Vagina (tissue), 2 donors: ENCODE results near the gene AGK.

Source experiments
- CTCF ChIP-seq, 3 experiments: fragments of 450-650 bp in 2 of 3; fragments of 200-600 bp in 1 of 3; sonication (generic) in 1 of 3; IDR thresholded peaks; one replicate each; pipeline ENCODE4 v1.5.1; 2017 to 2019; ENCODE audit warnings: antibody characterized with exemption in 3 of 3, mild to moderate bottlenecking in 2 of 3, moderate library complexity in 2 of 3
- POLR2A ChIP-seq, 2 donors: fragments of 450-650 bp; IDR thresholded peaks; one replicate each; pipeline ENCODE4 v1.6.1; 2017; ENCODE audit warnings: antibody characterized with exemption in 2 of 2, mild to moderate bottlenecking in 2 of 2, moderate library complexity in 2 of 2
- POLR2AphosphoS5 ChIP-seq, 2 donors: sonication (generic); formaldehyde crosslinking; IDR thresholded peaks; one replicate each; pipeline ENCODE4 v1.9.0; 2017; ENCODE audit warnings: antibody characterized with exemption in 2 of 2, mild to moderate bottlenecking in 2 of 2, low read depth in 1 of 2; ENCODE audit not compliant: insufficient read depth in 1 of 2

DNA sequence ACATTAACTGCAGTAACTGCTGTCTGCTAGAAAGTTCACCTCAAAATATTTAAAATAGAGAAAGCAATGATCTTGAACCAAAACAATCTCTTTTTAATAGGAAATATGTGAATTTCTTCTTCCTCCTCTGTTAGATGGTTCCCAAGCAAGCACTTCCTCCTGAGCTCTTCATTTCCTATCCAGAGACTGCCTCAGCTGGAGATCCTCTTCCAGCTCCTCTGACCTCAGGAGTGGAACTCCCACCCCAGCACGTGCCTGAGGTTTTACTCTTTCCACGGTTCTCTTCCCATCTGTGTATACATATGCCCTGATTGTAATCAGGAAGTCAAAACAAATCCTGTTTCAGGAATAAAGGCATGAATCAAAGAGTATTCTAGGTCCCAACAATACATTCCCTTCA, 145.1 kb downstream of the AGK start:
- TF ChIP-seq CTCF (IDR thresholded peaks at IDR 0.05), result no peak
- TF ChIP-seq POLR2A (IDR thresholded peaks at IDR 0.05), result no peak
- no peak for TF ChIP-seq POLR2AphosphoS5 (IDR thresholded peaks at IDR 0.05; ENCODE audit: insufficient read depth in 1 of 2, low read depth in 1 of 2)
